ENCODE measurements around the gene MYO1E.

Gene MYO1E

GRCh38 chr15:59385171-59385570 is 12.5 kb upstream of the MYO1E start:
- DNase-seq = no peak

GRCh38 chr15:59384507-59384906 is 11.8 kb upstream of the MYO1E start:
- no peak for DNase-seq

- DNase-seq = no peak
Observed at GRCh38 chr15:59380902-59381610, 8.4 kb upstream of the MYO1E start.

- no peak for DNase-seq
Observed at GRCh38 chr15:59379531-59379930, 6.9 kb upstream of the MYO1E start.

- no peak for DNase-seq
Observed at GRCh38 chr15:59378855-59379254, 6.2 kb upstream of the MYO1E start.

GRCh38 chr15:59377924-59378323 is 5.3 kb upstream of the MYO1E start:
- no peak for DNase-seq

- DNase-seq = no peak
Observed at GRCh38 chr15:59376733-59377132, 4.1 kb upstream of the MYO1E start.

- no peak for DNase-seq
Observed at GRCh38 chr15:59373215-59373614, 544 bp upstream of the MYO1E start.

GRCh38 chr15:59371458-59372351 is 966 bp downstream of the MYO1E start:
- peak; percentile 11 for DNase-seq

- DNase-seq = no peak
Observed at GRCh38 chr15:59369597-59369996, 3.1 kb downstream of the MYO1E start.

GRCh38 chr15:59367022-59367451 is 5.6 kb downstream of the MYO1E start:
- no peak for DNase-seq

GRCh38 chr15:59366333-59367021 is 6.2 kb downstream of the MYO1E start:
- DNase-seq = no peak

GRCh38 chr15:59364248-59364647 is 8.4 kb downstream of the MYO1E start:
- no peak for DNase-seq

GRCh38 chr15:59362331-59362730 is 10.3 kb downstream of the MYO1E start:
- no peak for DNase-seq

GRCh38 chr15:59360896-59361295 is 11.8 kb downstream of the MYO1E start:
- DNase-seq = no peak

GRCh38 chr15:59360305-59360704 is 12.4 kb downstream of the MYO1E start:
- no peak for DNase-seq

- no peak for DNase-seq
Observed at GRCh38 chr15:59355730-59356129, 16.9 kb downstream of the MYO1E start.

- DNase-seq = no peak
Observed at GRCh38 chr15:59354417-59355031, 18.1 kb downstream of the MYO1E start.

GRCh38 chr15:59353994-59354416 is 18.7 kb downstream of the MYO1E start:
- no peak for DNase-seq

GRCh38 chr15:59352683-59353082 is 20.0 kb downstream of the MYO1E start:
- no peak for DNase-seq

GRCh38 chr15:59352189-59352588 is 20.5 kb downstream of the MYO1E start:
- DNase-seq = no peak

- DNase-seq = no peak
Observed at GRCh38 chr15:59350421-59350732, 22.3 kb downstream of the MYO1E start.

All from CD4-positive, alpha-beta T cell treated with Interferon gamma for 1 hour (primary cell).